GM10266 (cell line): ENCODE data around the gene HPD.

Experiments
- DNase-seq: peaks from one replicate; pipeline ENCODE4 v3.0.0; 2012; ENCODE audit errors: extremely low spot score
- CTCF ChIP-seq: IDR thresholded peaks from 2 replicates; pipeline ENCODE4 v1.5.1; 2012; ENCODE audit warnings: mild to moderate bottlenecking, low read depth; ENCODE audit not compliant: control insufficient read depth, insufficient read depth; ENCODE audit errors: missing control alignments

The HPD gene

GRCh38 chr12:121858662-121859572 lies at the start of gene HPD:
HPD (minus strand) TSS chr12:121858859; CDS start chr12:121858823, 36 bp downstream.
- no peak for DNase-seq
- TF ChIP-seq CTCF: no peak

- no peak for DNase-seq
Measured at GRCh38 chr12:121905746-121906145, 47.1 kb upstream of the HPD start.

DNA sequence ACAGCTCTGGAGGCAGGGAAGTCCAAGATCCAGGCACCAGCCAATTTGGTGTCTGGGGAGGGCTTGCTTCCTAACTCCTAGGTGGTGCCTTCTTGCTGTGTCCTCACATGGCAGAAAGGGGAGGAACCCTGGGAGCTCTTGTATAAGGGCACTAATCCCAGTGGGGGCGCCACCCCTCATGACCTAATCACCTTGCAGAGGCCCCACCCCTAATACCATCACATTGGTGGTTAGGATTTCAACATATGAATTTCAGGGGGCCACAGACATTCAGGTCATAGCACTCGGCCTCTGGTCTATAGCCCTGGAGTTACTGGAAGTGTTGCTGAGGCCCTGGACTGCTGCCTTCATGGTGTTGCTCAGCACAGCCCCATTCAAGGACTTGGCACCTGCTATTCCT lies 44.5 kb upstream of the HPD start:
- no peak for DNase-seq
- no peak for TF ChIP-seq CTCF

More at GRCh38 chr12:121905746-121906145, 47.1 kb upstream of the HPD start:
- TF ChIP-seq CTCF: no peak

DNA sequence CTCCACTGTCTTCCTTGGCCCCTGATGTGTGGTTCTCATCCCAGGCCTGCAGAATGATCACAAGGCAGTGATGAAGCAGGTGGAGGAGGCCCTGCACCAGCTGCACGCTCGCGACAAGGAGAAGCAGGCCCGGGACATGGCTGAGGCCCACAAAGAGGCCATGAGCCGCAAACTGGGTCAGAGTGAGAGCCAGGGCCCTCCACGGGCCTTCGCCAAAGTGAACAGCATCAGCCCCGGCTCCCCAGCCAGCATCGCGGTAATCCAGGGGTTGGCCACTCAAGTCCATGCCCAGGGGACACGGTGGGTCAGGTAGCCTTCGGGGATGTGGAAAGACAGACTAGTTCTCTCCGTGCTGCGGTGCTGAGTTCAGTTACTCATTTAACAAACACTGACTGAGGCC lies 40.9 kb upstream of the HPD start:
- no peak for DNase-seq
- TF ChIP-seq CTCF: no peak

GRCh38 chr12:121898287-121898686 lies 39.6 kb upstream of the HPD start:
- TF ChIP-seq CTCF: no peak

GRCh38 chr12:121894633-121895032 lies 36.0 kb upstream of the HPD start:
- no peak for DNase-seq
- TF ChIP-seq CTCF: no peak

More at GRCh38 chr12:121898287-121898686, 39.6 kb upstream of the HPD start:
- no peak for DNase-seq

DNA sequence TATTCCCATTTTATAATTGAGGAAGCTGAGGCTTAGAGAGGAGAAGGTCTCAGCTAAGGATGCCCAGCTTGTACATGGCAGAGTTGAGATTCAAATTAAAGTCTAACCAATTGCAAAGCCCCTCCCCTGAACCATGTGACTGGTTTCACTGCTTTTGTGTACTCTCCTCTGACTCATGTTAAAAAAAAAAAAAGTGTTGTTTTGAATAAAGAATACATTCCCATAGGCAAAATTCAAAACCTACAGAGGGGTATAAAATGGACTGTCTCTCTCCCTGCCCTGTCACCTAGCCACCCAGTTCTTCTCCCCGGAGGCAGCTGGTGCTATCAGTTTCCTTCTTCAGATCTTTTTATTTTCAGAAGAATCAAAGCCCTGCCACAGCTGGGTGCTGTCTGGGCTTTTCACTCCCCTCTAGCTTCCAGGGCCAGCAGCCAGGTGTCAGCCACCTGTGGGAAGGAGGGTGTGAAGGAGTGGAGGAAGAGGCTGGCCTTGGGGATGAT lies 35.4 kb upstream of the HPD start:
- TF ChIP-seq CTCF: no peak
- DNase-seq: no peak
